ENCODE results near the gene POC5.

DNA sequence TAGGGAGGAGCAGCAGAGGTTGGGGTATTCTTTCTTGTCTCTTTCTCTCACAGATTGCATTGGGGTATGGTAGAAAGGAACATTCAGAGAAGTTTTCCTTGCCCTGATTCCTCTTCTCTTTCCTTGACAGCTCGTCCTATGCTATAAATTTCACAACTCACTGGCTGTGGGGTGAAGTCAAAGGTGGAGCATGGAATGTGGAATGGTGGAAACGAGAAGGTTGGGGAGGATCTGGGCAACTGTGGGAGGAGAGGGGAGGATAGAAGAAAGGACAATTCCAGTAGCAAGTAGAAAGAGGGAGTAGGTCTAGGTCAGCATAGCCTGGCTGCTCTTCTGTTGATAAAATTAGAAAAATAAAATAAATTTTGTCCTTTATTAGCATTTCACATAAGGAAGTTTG lies 39.0 kb upstream of the POC5 start:
- TF ChIP-seq, protein P1, sequence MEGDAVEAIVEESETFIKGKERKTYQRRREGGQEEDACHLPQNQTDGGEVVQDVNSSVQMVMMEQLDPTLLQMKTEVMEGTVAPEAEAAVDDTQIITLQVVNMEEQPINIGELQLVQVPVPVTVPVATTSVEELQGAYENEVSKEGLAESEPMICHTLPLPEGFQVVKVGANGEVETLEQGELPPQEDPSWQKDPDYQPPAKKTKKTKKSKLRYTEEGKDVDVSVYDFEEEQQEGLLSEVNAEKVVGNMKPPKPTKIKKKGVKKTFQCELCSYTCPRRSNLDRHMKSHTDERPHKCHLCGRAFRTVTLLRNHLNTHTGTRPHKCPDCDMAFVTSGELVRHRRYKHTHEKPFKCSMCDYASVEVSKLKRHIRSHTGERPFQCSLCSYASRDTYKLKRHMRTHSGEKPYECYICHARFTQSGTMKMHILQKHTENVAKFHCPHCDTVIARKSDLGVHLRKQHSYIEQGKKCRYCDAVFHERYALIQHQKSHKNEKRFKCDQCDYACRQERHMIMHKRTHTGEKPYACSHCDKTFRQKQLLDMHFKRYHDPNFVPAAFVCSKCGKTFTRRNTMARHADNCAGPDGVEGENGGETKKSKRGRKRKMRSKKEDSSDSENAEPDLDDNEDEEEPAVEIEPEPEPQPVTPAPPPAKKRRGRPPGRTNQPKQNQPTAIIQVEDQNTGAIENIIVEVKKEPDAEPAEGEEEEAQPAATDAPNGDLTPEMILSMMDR (CRISPR knock-in tag; IDR thresholded peaks at IDR 0.05) = no peak
- TF ChIP-seq MXI1 (IDR thresholded peaks at IDR 0.05; ENCODE audit: borderline replicate concordance, low read depth, low read length) = no peak
- TF ChIP-seq GABPA (IDR thresholded peaks at IDR 0.05; ENCODE audit: low read depth, low read length) = no peak
- TF ChIP-seq GABPA (CRISPR knock-in tag; IDR thresholded peaks at IDR 0.05; ENCODE audit: low read depth) = no peak
- TF ChIP-seq EZH2 (conservative IDR thresholded peaks at IDR 0.05; ENCODE audit: low read depth, low read length) = no peak
- TF ChIP-seq YY1 (IDR thresholded peaks at IDR 0.05; ENCODE audit: insufficient read depth, insufficient replicate concordance, low read depth, low read length) = no peak
- no peak for TF ChIP-seq REPIN1 (CRISPR knock-in tag; IDR thresholded peaks at IDR 0.05; ENCODE audit: borderline replicate concordance, low read depth)
- TF ChIP-seq POLR2A (IDR thresholded peaks at IDR 0.05; ENCODE audit: insufficient read depth in 1 of 2, low read depth in 2 of 2, low read length in 2 of 2) = no peak
- TF ChIP-seq SCMH1 (CRISPR knock-in tag; IDR thresholded peaks at IDR 0.05; ENCODE audit: borderline replicate concordance) = no peak
